Measurements from ENCODE around the gene EDC3.

EDC3 gene

DNA sequence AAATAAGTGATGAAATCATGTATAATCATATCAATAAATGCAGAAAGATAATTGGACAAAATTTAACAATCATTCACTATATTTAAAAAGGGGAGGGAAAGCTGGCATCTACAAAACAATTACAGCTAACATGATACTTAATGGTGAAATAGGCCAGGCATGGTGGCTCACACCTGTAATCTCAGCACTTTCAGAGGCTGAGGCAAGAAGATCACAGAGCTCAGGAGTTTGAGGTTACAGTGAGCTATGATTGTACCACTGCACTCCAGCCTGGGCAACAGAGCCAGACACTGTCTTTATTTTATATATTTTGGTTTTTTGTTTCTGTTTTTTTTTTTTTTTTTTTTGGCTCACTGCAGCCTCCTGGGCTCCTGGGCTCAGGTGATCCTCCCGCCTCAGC lies 12.1 kb downstream of the EDC3 start:
- no peak for TF ChIP-seq EZH2phosphoT487 (conservative IDR thresholded peaks at IDR 0.05; ENCODE audit: low read length)
- TF ChIP-seq, protein P1, sequence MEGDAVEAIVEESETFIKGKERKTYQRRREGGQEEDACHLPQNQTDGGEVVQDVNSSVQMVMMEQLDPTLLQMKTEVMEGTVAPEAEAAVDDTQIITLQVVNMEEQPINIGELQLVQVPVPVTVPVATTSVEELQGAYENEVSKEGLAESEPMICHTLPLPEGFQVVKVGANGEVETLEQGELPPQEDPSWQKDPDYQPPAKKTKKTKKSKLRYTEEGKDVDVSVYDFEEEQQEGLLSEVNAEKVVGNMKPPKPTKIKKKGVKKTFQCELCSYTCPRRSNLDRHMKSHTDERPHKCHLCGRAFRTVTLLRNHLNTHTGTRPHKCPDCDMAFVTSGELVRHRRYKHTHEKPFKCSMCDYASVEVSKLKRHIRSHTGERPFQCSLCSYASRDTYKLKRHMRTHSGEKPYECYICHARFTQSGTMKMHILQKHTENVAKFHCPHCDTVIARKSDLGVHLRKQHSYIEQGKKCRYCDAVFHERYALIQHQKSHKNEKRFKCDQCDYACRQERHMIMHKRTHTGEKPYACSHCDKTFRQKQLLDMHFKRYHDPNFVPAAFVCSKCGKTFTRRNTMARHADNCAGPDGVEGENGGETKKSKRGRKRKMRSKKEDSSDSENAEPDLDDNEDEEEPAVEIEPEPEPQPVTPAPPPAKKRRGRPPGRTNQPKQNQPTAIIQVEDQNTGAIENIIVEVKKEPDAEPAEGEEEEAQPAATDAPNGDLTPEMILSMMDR (IDR thresholded peaks at IDR 0.05; ENCODE audit: insufficient read depth, low read length, poor library complexity, severe bottlenecking) = no peak
- Histone ChIP-seq H3K9ac (ENCODE audit: low read length) (no peak overlapping the region), H4K20me1 (ENCODE audit: low read depth, low read length) (0 out of 2 replicates have a peak, but pooled peaks cover 3% of the 10 kb centered on the region), H3K79me2 (ENCODE audit: insufficient read depth, low read length) (peaks cover 53% of the 10 kb centered on the region), H3K36me3 (ENCODE audit: low read length) (0 out of 2 replicates have a peak, but pooled peaks cover 6% of the 10 kb centered on the region), H2AFZ (ENCODE audit: low read depth, low read length, severe bottlenecking) (no peak overlapping the region), H3F3A (ENCODE audit: insufficient read depth) (no peaks in the 10 kb centered on the region), H3K9me3 (ENCODE audit: insufficient read depth, low read length) (no peaks in the 10 kb centered on the region), H3K4me3 (ENCODE audit: insufficient read depth, low read length, poor library complexity, severe bottlenecking) (no peak overlapping the region), H3K9me2 (replicated peaks; ENCODE audit: insufficient read depth, low read length) (no peaks in the 10 kb centered on the region), H3K27ac (ENCODE audit: low read depth, low read length) (no peak overlapping the region), H3K4me2 (ENCODE audit: low read depth, low read length, poor library complexity, severe bottlenecking) (no peak overlapping the region), H3K27me3 (ENCODE audit: low read length) (no peaks in the 10 kb centered on the region)

DNA sequence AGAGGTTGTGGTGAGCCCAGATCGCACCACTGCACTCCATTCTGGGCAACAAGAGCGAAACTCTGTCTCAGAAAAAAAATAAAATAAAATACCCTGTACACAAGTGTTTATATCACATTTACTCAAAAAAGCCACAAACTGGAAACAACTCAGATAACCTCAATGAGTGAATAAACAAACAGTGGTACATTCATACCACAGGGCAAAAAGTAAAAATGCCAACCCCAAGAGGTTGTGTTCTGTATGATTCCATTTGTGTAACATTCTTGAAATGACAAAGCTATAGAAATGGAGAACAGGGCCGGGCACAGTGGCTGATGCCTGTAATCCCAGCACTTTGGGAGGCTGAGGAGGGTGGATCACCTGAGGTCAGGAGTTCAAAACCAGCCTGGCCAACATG lies 12.9 kb downstream of the EDC3 start:
- Histone ChIP-seq H3K4me2 (ENCODE audit: low read depth, low read length, poor library complexity, severe bottlenecking) (no peak overlapping the region), H3K9ac (ENCODE audit: low read length) (no peak overlapping the region), H3K27me3 (ENCODE audit: low read length) (no peaks in the 10 kb centered on the region), H3K79me2 (ENCODE audit: insufficient read depth, low read length) (peaks cover 50% of the 10 kb centered on the region), H2AFZ (ENCODE audit: low read depth, low read length, severe bottlenecking) (no peak overlapping the region), H3K9me2 (replicated peaks; ENCODE audit: insufficient read depth, low read length) (no peaks in the 10 kb centered on the region), H4K20me1 (ENCODE audit: low read depth, low read length) (0 out of 2 replicates have a peak, but pooled peaks cover 3% of the 10 kb centered on the region), H3K27ac (ENCODE audit: low read depth, low read length) (no peak overlapping the region), H3K4me3 (ENCODE audit: insufficient read depth, low read length, poor library complexity, severe bottlenecking) (no peak overlapping the region), H3F3A (ENCODE audit: insufficient read depth) (no peaks in the 10 kb centered on the region), H3K36me3 (ENCODE audit: low read length) (0 out of 2 replicates have a peak, but pooled peaks cover 6% of the 10 kb centered on the region), H3K9me3 (ENCODE audit: insufficient read depth, low read length) (no peaks in the 10 kb centered on the region)
- TF ChIP-seq, protein P1 (IDR thresholded peaks at IDR 0.05; ENCODE audit: insufficient read depth, low read length, poor library complexity, severe bottlenecking) = no peak
- TF ChIP-seq EZH2phosphoT487 (conservative IDR thresholded peaks at IDR 0.05; ENCODE audit: low read length) = no peak

DNA sequence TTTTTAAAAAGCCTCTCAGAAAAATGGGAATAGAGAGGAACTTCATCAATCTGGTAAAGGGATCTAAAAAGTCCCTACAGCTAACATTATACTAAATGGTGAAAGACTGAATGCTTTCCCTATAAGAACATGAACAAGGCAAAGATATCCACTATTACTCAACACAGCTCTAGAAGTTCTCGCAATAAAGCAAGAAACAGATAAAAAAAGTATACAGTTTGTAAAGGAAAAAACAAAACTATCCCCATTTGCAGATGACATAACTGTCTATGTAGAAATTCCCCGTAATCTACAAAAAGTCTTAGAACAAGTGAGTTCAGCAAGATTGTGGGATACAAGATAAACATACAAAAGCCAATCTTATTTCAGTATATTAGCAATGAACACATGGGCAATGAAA lies 15.4 kb downstream of the EDC3 start:
- H3K9me2 ChIP-seq (replicated peaks; ENCODE audit: insufficient read depth, low read length) = no peaks in the 10 kb centered on the region
- H4K20me1 ChIP-seq (ENCODE audit: low read depth, low read length) = 0 out of 2 replicates have a peak, but pooled peaks cover 3% of the 10 kb centered on the region
- no peaks in the 10 kb centered on the region; the same call in 1 of the 2 replicates for H3F3A ChIP-seq (ENCODE audit: insufficient read depth)
- TF ChIP-seq EZH2phosphoT487 (conservative IDR thresholded peaks at IDR 0.05; ENCODE audit: low read length) = no peak
- TF ChIP-seq, protein P1 (IDR thresholded peaks at IDR 0.05; ENCODE audit: insufficient read depth, low read length, poor library complexity, severe bottlenecking) = no peak
- no peaks in the 10 kb centered on the region for H3K9me3 ChIP-seq (ENCODE audit: insufficient read depth, low read length)
- no peak overlapping the region for H2AFZ ChIP-seq (ENCODE audit: low read depth, low read length, severe bottlenecking)
- no peak overlapping the region for H3K4me3 ChIP-seq (ENCODE audit: insufficient read depth, low read length, poor library complexity, severe bottlenecking)
- peaks cover 53% of the 10 kb centered on the region for H3K79me2 ChIP-seq (ENCODE audit: insufficient read depth, low read length)
- H3K27me3 ChIP-seq (ENCODE audit: low read length) = no peaks in the 10 kb centered on the region
- H3K36me3 ChIP-seq (ENCODE audit: low read length) = 0 out of 2 replicates have a peak, but pooled peaks cover 6% of the 10 kb centered on the region
- H3K27ac ChIP-seq (ENCODE audit: low read depth, low read length) = no peak overlapping the region
- H3K4me2 ChIP-seq (ENCODE audit: low read depth, low read length, poor library complexity, severe bottlenecking) = no peak overlapping the region
- H3K9ac ChIP-seq (ENCODE audit: low read length) = no peak overlapping the region
